Stimulated activated CD4-positive, alpha-beta T cell treated with anti-CD3 and anti-CD28 coated beads, TNF-alpha, amount 100 ng/mL, for 24 hours (primary cell): ENCODE results near the gene DSC2.
"Not testable (repeated sequence)": the region's sequence is repeated elsewhere in the genome, so short reads cannot be mapped to it uniquely, and the experiment has no call there.

Source experiments
- DNase-seq, 3 experiments: peaks; one replicate each; pipeline ENCODE4 v3.0.0-alpha.2; 2020; ENCODE audit warnings: low read depth in 3 of 3

DSC2 gene

GRCh38 chr18:31043709-31044108 lies 58.5 kb downstream of the DSC2 start:
- no peak for DNase-seq

GRCh38 chr18:31042406-31043181 lies 59.6 kb downstream of the DSC2 start, which contains the start of gene DSC3:
Gene DSC3, minus strand, starts transcription at chr18:31042742. Its CDS starts 82 bp downstream, at chr18:31042660.
- DNase-seq: no peak

GRCh38 chr18:31042084-31042405 lies 60.2 kb downstream of the DSC2 start:
- no peak for DNase-seq

GRCh38 chr18:31041271-31042083 lies 60.7 kb downstream of the DSC2 start:
- no peak for DNase-seq

- DNase-seq: no peak
Measured at GRCh38 chr18:31040686-31041270, 61.4 kb downstream of the DSC2 start.

GRCh38 chr18:31039426-31039825 lies 62.8 kb downstream of the DSC2 start:
- DNase-seq: no peak

- not testable (repeated sequence) for DNase-seq
Measured at GRCh38 chr18:31037686-31038085, 64.5 kb downstream of the DSC2 start.

GRCh38 chr18:31034541-31034940 lies 67.7 kb downstream of the DSC2 start:
- DNase-seq: no peak

GRCh38 chr18:31030574-31031278 lies 71.5 kb downstream of the DSC2 start:
- DNase-seq: no peak

GRCh38 chr18:31015715-31016434 lies 86.3 kb downstream of the DSC2 start:
- DNase-seq: no peak

GRCh38 chr18:31011455-31011854 lies 90.8 kb downstream of the DSC2 start:
- not testable (repeated sequence) for DNase-seq

- no peak for DNase-seq
Measured at GRCh38 chr18:31010601-31011000, 91.6 kb downstream of the DSC2 start.
